Gastroesophageal sphincter (tissue), 4 donors: ENCODE measurements around the gene ZNF491. TPM values are rescaled to one million over a fixed set of nuclear protein-coding genes. Genes with fewer than 3 reads are reported as not detected.
"Not testable (repeated sequence)": the region's sequence is repeated elsewhere in the genome, so short reads cannot be mapped to it uniquely, and the experiment has no call there.

Source experiments
- ATAC-seq: fragments of 150-250 bp; one replicate; pipeline ENCODE4 v1.9.1; 2016; ENCODE audit warnings: mild to moderate bottlenecking, moderate library complexity
- H3K27ac ChIP-seq, 4 donors: fragments of 200-600 bp; sonication (generic) in 3 of 4; 1 replicate in 3 of 4; 2 replicates in 1 of 4; pipeline ENCODE4 v1.5.1; 2016 to 2019
- H3K27me3 ChIP-seq: fragments of 200-600 bp; sonication (generic); one replicate; pipeline ENCODE4 v1.5.1; 2019
- H3K36me3 ChIP-seq, 2 donors: fragments of 200-600 bp; sonication (generic); one replicate each; pipeline ENCODE4 v1.5.1; 2019; ENCODE audit warnings: control low read depth in 1 of 2
- H3K4me1 ChIP-seq, 3 donors: fragments of 200-600 bp; sonication (generic); 1 replicate in 2 of 3; 2 replicates in 1 of 3; pipeline ENCODE4 v1.5.1; 2016 to 2019; ENCODE audit warnings: control low read depth in 2 of 3
- H3K4me3 ChIP-seq, 2 donors: fragments of 200-600 bp; sonication (generic); one replicate each; pipeline ENCODE4 v1.5.1; 2019; ENCODE audit warnings: mild to moderate bottlenecking in 1 of 2, moderate library complexity in 1 of 2
- H3K9me3 ChIP-seq, 3 donors: fragments of 200-600 bp; sonication (generic); one replicate each; pipeline ENCODE4 v1.5.1; 2017 to 2019; ENCODE audit warnings: control low read depth in 2 of 3
- CTCF ChIP-seq, 4 experiments: fragments of 200-600 bp in 2 of 4; fragments of 450-650 bp in 2 of 4; sonication (generic) in 1 of 4; IDR thresholded peaks; one replicate each; pipeline ENCODE4 v1.5.1; 2017 to 2019; ENCODE audit warnings: antibody characterized with exemption in 4 of 4, mild to moderate bottlenecking in 2 of 4, moderate library complexity in 2 of 4
- EP300 ChIP-seq: sonication (generic); formaldehyde crosslinking; IDR thresholded peaks from one replicate; pipeline ENCODE4 v1.6.1; 2017; ENCODE audit warnings: antibody characterized with exemption, mild to moderate bottlenecking
- POLR2A ChIP-seq, 2 donors: fragments of 450-650 bp; IDR thresholded peaks; one replicate each; pipeline ENCODE4 v1.6.1; 2017; ENCODE audit warnings: antibody characterized with exemption in 2 of 2, mild to moderate bottlenecking in 2 of 2, moderate library complexity in 1 of 2
- POLR2AphosphoS5 ChIP-seq: sonication (generic); formaldehyde crosslinking; IDR thresholded peaks from one replicate; pipeline ENCODE4 v1.6.1; 2017; ENCODE audit warnings: antibody characterized with exemption
- WGBS, 2 donors: methylation state at CpG; one replicate each; pipeline ENCODE4 v1.1.5; 2018; ENCODE audit warnings: low coverage in 1 of 2; 5-methylcytosine and 5-hydroxymethylcytosine counted together
- total RNA-seq, 4 donors: library from RNA; depleted of rRNA; stranded (reverse); fragments of >200 nt; gene quantifications; one replicate each; pipeline ENCODE4 v1.1.0, GENCODE V29; 2016

The ZNF491 gene
- total RNA-seq, 4 donors from 2014 or later, result 1.8 to 3.7 (median 3.1) TPM

GRCh38 chr19:11766597-11767591 is 31.4 kb upstream of the ZNF491 start, which contains the start of gene ZNF441:
Gene ZNF441, plus strand, starts transcription at chr19:11767000. Its CDS starts 194 bp downstream, at chr19:11767194.
- H3K4me3 ChIP-seq, result peak within 1 kb of the TSS; percentile 66 to 74
- H3K27me3 ChIP-seq, result no peaks in the 10 kb centered on the region
- peak; percentile 99 for ATAC-seq
- H3K9me3 ChIP-seq, result peaks cover 0 to 1% (median 0%) of the 10 kb centered on the region in 3 donors
- peak within 1 kb of the TSS; percentile 69 to 97 (median 92) for H3K27ac ChIP-seq
- WGBS, 2 donors, result 0% methylated on average over 2 of the region's 61 CpGs; no CpG with 5 or more reads in 1 of the 2 donors
- H3K36me3 ChIP-seq, result peaks cover 0 to 4% of the 10 kb centered on the region in 2 donors
- TF ChIP-seq POLR2AphosphoS5 (peak; percentile 75), CTCF (IDR thresholded peaks at IDR 0.05) (peak in 2 of 4 experiments; percentile 4 to 24), POLR2A (IDR thresholded peaks at IDR 0.05) (peak; percentile 50 to 55), EP300 (no peak)
- H3K4me1 ChIP-seq, result peaks cover 0 to 28% (median 3%) of the 10 kb centered on the region in 3 donors

GRCh38 chr19:11767633-11768133 is 30.6 kb upstream of the ZNF491 start:
- Histone ChIP-seq H3K27ac (peak overlapping the region; percentile 69 to 97 (median 92)), H3K9me3 (peaks cover 0 to 9% (median 0%) of the 10 kb centered on the region in 3 donors), H3K4me3 (peak overlapping the region; percentile 66 to 74), H3K36me3 (peaks cover 0 to 12% of the 10 kb centered on the region in 2 donors), H3K27me3 (no peaks in the 10 kb centered on the region), H3K4me1 (peaks cover 0 to 28% (median 3%) of the 10 kb centered on the region in 3 donors)
- WGBS, 2 donors, result 0% methylated on average over 7 of the region's 20 CpGs; no CpG with 5 or more reads in 1 of the 2 donors
- peak; percentile 13 for TF ChIP-seq POLR2AphosphoS5
- no peak for TF ChIP-seq POLR2A (IDR thresholded peaks at IDR 0.05)
- ATAC-seq, result no peak

GRCh38 chr19:11769995-11770394 is 28.3 kb upstream of the ZNF491 start:
- TF ChIP-seq EP300, result no peak
- no peak for TF ChIP-seq CTCF (IDR thresholded peaks at IDR 0.05)
- no peak for TF ChIP-seq POLR2A (IDR thresholded peaks at IDR 0.05)
- Histone ChIP-seq H3K9me3 (peaks cover 0 to 20% (median 0%) of the 10 kb centered on the region in 3 donors), H3K27ac (no peak overlapping the region), H3K27me3 (no peaks in the 10 kb centered on the region), H3K4me3 (no peak overlapping the region), H3K4me1 (peaks cover 0 to 28% (median 3%) of the 10 kb centered on the region in 3 donors), H3K36me3 (peaks cover 0 to 15% of the 10 kb centered on the region in 2 donors)
- 89 to 100% methylated on average over 3 of the region's 4 CpGs for WGBS, 2 donors
- ATAC-seq, result no peak

GRCh38 chr19:11771520-11771919 is 26.8 kb upstream of the ZNF491 start:
- Histone ChIP-seq H3K4me1 (peaks cover 0 to 24% (median under 1%) of the 10 kb centered on the region in 3 donors), H3K9me3 (peaks cover 0 to 34% (median 0%) of the 10 kb centered on the region in 3 donors), H3K36me3 (peaks cover 0 to 17% of the 10 kb centered on the region in 2 donors)
- WGBS, 2 donors, result 50 to 66% methylated on average over 4 to 9 of the region's 11 CpGs
- H3K4me3 ChIP-seq, H3K27me3 ChIP-seq, ATAC-seq, H3K27ac ChIP-seq: not testable (repeated sequence)
- peak in 2 of 4 experiments; percentile 11 to 17 for TF ChIP-seq CTCF (IDR thresholded peaks at IDR 0.05)

GRCh38 chr19:11776669-11777068 is 21.7 kb upstream of the ZNF491 start:
- Histone ChIP-seq H3K36me3 (peaks cover 26 to 66% of the 10 kb centered on the region in 2 donors), H3K9me3 (peaks cover 7 to 73% (median 11%) of the 10 kb centered on the region in 3 donors)
- 93 to 98% methylated on average over 5 to 11 of the region's 11 CpGs for whole genome bisulfite sequencing, 2 donors
- not testable (repeated sequence) for H3K4me3 ChIP-seq, H3K27me3 ChIP-seq, H3K4me1 ChIP-seq, H3K27ac ChIP-seq, ATAC-seq
